HG02970 (cell line): Measurements from ENCODE around the gene FAM20C.

Experiments
- ATAC-seq: cut with Tn5 transposase; IDR thresholded peaks from one replicate; pipeline ENCODE4 v1.9.1; 2021; ENCODE audit warnings: mild to moderate bottlenecking, moderate library complexity, moderate number of reproducible peaks; ENCODE audit not compliant: unreplicated experiment, low FRiP score

Gene FAM20C

GRCh38 chr7:299169-299568, 106.8 kb downstream of the FAM20C start:
- ATAC-seq = no peak

GRCh38 chr7:299628-300027, 107.3 kb downstream of the FAM20C start:
- ATAC-seq = no peak

DNA sequence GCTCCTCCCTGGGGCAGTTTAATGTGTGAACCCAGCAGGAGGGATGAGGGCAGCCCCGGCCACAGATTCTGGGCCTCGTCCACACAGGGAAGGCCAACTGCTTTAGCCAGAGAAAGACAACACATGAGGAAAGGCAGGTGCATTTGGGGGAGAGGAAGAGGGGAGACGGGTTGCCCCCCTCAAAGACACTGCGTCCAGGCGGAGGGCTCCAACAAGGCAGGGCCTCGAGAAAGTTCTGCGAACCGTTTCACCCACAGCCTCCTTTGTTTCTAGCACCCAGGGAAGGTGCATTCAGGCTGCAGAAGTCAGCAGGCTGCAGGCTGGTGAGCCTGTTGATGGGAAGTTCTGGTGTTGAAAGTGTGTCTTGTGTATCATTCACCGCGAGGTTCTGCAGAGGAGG, 107.7 kb downstream of the FAM20C start:
- no peak for ATAC-seq

DNA sequence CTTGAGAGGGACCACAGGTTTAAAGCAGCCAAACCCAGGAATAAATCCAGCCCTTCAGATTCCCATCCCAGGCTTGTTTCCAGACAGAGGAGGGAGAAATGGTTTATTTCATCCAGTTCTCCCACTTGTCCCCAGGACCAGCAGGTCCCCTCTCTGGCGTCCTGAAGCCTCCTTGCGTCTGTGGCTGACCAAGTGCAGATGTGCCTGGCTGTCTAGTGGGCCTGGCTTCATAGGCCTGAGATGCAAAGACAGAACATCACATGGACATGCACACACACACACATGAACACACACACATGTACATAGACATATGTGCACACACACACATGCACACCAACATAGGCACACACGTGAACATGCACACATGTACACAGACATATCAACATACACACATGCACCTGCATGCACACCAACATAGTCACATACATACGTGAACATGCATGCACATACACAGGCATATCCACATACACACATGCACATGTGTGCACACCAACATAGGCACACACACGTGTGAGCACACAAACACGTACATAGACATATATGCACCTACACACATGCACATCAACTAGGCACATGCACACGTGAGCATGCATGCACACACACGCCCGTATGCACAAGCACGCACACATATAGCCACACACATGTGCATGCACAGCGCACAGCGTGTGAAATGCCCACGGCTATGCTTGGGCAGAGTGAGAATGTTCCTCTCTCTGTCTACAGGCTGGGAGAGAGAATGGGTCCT, 108.3 kb downstream of the FAM20C start:
- no peak for ATAC-seq

DNA sequence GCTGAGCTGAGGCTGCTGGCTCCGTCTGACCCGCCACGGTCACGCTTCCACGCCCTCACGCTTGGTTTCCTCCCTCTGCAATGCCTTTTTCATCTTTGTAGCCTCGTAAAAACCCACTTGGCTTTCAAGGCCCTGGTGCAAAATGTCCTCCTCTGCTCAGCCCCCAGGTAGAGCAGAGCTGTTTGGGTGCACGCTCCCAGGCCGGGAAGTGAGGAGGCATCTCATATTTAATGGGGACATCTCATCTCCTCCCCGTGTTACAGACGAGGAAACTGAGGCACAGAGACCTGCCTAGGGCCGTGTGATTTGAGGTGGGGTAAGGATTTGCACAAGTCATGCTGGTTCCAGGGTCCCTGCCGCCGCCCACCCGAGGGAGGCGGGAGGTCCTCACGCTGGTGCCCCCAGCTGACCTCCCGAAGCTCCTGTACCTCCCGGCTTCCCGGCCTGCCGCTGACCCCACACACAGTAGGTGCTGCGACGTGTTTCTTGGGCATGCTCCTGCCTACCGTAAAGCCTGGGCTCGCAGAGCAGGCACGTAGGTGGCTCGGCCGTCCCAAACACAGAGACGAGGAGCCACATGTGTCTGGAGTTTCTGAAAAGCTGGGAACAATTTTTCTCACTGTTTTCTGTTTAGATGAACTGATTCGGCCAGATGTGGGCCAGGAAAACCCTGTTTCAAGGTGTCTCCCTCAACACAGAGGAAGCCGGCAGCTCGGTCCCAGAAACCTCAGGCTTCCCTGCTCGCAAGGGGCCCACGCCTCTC, 109.1 kb downstream of the FAM20C start:
- ATAC-seq = no peak

- ATAC-seq = no peak
These were observed 110.0 kb downstream of the FAM20C start for GRCh38 chr7:302054-302992.

DNA sequence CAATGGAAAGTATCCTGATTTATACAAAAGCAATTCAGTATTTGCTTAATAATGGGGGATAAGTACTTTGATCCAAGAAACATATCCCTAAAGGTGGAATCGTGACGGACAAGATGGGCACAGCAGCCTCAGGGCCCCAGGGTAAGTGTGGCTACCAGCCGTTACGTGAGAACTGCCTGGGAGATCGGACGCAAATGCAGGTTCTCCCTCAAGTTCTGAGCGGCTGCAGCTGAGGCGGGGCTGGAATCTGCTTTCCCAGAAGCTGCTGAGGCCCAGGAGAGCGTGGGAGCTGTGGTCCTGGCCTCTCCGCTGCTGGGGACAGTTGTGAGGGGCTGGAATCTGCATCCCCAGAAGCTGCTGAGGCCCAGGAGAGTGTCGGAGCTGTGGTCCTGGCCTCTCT, 111.1 kb downstream of the FAM20C start:
- no peak for ATAC-seq

DNA sequence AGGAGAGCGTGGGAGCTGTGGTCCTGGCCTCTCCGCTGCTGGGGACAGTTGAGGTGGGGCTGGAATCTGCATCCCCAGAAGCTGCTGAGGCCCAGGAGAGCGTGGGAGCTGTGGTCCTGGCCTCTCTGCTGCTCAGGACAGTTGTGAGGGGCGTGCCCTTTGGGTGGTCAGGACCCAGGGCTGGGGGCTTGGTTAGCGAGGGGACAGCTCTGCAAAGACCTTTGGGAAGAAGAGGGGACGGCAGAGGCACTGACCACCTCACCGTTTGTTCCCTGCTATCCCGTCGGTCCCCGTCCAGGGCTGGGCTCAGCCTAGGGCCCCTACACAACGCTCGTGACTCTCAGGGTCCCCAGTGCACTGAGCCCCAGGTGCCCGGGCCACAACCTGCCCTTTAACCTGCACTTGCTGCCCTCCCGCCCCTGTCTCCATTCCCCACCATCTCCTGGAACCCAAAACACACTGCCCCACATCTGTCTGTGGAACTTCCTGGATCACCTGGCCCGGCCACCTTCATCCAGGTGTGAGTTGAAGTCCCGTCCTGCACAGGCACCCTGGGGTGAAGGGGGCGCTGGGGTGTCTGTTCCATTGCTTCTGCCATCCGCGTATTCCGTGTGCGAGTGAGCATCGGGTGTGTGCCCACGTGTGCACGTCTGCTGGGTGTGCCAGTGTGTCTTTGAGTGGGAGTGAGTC, 111.7 kb downstream of the FAM20C start:
- ATAC-seq = no peak

DNA sequence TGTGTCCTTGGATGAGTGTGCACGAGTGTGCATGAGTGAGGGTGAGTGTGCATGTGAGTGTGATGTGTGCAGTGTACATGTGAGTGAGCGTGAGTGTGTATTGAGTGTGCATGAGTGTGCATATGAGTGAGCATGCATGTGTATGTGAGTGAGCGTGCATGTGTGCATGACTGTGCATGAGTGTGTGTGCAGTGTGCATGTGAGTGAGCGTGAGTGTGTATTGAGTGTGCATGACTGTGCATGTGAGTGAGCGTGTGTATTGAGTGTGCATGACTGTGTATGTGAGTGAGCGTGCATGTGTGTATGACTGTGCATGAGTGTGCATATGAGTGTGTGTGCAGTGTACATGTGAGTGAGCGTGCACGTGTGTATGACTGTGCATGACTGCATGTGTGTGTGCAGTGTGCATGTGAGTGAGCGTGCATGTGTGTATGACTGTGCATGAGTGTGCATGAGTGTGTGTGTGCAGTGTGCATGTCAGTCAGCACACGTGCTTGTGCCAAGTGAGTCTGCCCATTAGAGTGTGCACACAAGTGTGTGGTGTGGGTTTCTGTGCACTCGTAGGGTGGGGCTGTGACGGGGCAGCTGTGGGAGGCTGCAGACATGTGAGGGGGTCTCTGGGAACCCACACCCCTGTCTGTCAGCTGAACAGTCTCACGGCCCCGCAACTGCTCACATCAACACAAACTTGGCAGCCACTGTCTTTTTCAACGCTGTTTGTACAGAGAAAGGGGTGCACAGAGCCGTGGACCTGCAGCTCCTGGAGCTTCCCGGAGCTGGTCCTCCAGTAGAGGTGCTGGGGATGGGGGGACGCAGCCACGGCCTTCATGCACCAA, 112.4 kb downstream of the FAM20C start:
- no peak for ATAC-seq

DNA sequence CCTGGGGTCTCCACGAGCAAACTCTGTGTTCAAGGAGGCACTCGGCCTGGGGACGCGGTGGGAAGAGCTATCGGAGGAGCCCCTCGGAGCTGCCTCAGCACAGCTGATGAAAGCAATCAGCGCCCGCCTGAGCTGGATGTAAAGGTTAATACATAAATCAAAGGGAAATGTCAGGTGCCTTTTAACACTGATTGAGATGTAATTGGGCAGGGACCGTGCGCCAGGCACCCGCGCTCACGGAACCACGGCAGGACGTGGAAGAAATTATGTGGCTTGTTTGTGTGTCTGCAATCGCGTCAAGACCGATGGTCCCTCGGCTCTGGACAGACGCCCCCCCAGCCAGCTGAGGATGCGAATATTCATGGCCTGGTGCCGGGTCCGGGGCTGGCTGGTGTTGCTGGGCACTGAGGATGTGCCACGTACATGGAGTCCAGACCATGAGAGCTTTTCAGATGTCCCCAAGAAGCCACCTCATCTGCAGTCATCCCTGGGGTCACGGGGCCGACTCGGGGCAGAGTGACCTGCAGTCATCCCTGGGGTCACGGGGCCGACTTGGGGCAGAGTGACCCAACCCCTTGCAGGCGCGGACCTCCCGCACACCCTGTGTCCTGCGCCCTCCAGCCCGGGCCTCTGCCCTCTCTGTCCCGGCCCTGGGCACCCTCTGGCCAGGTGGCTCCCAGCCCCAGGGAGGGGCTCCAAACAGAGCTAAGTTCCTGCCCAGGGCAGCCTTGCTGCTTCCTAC, 113.2 kb downstream of the FAM20C start:
- ATAC-seq = no peak

GRCh38 chr7:307970-308369, 115.6 kb downstream of the FAM20C start:
- ATAC-seq = no peak

- no peak for ATAC-seq
These were observed 117.3 kb downstream of the FAM20C start for GRCh38 chr7:309586-310228.
